NCI-H510A treated with DMSO at 0.1 percent for 48 hours (cell line): ENCODE data around the gene PLXDC2.
A peak's percentile ranks its signal among the peaks of the same experiment; 100 is the strongest.

Experiments used
- DNase-seq: peaks from one replicate; lab custom pipeline; 2025; lab: John Stamatoyannopoulos, UW

The PLXDC2 gene

DNA sequence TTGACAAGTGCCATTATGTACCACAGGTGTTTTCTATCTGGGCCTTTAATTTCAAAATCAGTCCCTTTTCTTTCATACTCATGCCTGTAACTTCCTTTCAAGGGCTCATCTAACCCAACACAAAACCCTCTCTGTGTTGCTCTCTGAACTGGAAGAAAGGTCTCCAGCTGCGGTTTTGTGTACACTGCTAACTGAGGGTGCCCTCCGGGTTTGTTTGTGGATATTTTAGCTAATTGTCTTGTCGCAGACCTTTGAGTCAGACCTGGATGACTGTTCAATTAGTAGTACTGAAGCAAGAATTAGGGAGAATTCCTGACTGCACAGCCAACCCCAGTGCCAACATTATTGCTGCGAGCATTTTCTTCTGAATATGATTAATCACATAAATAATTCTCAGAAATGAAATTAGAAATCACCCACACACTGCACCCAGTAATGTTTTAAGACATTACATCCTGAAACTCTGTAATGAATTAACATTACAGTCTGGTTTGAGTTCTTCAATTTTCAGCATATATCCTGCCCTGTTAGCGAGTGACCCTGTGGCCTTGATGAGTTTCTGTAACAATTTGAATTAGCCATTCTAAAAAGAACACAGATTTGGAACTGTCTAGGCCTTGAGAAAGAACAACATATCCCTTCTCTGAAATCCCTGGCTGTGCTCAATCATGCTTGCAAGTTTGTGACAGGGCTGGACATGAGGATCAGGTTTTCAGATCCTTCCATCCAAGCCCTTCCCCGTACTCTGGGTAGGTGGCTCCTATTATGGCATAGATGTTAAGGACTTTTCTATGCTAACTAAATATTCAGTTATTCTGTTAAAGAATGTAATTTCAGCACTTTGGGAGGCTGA lies 460.1 kb downstream of the PLXDC2 start:
- peak; percentile 18 for DNase-seq

DNA sequence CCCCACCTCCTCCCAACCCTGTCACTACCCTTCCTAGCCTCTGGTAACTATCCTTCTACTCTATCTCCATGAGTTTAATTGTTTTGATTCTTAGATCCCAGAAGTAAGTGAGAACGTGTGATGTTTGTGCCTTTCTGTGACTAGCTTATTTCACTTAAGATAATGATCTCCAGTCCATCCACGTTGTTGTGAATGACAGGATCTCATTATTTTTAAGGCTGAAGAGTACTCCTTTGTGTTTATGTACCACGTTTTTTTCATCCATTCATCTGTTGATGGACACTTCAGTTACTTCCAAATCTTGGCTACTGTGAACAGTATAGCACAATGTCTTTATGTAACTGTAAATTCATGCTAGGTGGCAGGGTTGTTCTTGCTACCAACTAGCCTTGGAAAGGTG lies 461.6 kb downstream of the PLXDC2 start:
- DNase-seq = no peak

DNA sequence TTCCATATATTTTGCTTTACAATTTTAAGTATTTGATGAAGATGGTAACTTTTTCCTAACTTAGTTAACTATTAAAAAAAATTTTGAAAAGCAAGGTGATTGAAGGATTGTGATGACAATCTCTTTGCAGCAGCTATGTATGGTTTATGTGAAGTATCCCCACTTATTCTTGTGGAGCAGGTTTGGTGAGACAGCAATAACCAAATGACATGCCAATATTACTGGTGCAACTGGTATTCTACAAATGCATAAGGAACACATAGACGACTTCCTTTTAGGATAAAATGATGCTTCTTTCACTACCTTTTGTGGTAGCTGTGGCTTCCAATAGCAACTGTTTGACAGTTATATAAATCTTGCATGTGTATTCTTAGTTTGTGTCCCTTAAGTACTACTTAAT lies 465.3 kb downstream of the PLXDC2 start:
- DNase-seq = no peak

DNA sequence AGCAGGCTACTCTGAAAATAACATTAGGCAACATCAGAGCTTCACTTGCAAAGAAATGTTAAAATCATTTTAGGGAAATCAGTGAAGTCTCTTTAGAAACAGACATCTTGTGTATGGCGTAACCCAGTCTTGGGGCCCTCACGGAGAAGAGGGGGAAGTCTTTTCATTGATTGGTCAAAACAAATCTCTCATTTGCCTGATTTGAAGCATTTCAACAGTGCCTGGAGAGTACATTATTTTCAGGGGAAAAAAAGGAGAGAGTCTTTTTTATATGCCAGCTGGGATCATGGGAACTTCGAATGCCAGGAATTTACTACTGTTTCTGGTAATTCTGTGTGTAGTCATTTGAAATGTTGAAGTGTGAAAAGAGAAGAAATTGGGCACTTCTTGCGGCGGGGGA lies 471.4 kb downstream of the PLXDC2 start:
- no peak for DNase-seq

DNA sequence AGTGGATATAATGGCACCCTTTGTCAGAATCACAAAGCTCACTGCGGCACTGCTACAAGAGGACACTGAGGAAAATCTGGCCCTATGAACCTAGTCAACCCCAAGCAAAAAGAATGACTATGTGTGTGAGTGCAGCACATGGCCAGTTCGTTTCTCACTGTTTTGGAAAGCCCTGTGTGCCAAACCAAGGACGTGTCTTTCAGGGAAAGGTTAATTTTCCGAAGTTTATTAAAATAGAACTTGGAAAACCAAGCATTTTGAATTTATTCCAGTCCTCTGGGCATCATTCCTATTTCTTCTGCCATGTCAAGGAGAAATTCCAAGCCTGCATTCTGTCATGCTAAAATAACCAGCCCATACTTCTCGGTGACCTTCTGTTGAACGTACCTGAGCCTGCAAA lies 471.8 kb downstream of the PLXDC2 start:
- no peak for DNase-seq

DNA sequence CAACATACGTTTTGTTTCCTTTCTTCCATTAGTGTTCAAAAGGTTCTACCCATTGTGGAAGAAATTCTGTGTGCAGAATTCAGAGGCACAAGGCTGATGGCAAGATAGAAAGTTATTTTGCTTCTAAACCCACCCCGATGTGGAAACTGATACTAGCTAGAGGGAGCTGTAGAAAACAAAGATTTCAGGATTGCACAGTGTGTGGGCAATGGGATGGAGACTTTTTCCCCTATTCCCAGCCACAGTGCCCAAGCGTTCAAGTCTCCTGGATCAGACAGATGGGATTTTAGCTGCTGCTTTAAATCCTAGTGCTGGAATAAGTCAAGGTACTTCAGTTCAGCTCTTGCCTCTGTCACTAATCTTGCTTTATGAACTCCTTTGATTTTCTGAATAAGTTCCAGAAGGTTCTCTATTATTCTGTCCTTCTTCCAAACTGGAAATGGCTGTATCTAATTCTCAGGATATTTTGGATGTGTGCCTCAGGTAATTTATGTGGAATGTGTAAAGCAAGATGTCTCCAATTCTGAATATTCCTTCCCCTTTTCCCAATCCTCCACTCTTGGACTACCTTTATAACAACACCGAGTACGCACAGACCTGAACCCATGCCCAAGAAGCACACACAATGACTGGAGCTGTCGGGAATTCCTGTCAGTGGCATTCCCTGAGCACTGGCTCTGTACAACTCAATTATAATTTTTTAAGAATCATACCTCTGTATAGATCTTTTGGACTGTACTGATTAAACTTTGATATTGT lies 473.0 kb downstream of the PLXDC2 start:
- DNase-seq = no peak

DNA sequence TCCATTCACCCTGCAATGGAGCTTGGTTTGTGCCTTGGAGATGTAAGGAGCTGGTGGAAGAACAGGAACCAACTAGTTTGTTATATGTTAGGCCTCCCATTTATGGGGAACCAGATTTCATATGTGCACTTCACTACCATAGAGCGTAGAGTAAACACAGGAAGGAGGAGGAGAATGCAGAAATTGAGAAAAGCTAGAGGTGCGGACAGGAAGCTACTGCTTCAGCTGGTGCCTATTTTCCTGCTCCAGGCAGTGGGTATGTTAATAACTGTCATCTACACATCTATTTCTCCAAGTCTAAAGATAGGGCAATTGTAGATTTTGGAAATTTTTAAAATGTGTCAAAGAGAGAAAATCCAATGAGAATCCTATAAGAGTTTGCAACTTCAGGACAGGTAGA lies 482.2 kb downstream of the PLXDC2 start:
- DNase-seq = no peak

DNA sequence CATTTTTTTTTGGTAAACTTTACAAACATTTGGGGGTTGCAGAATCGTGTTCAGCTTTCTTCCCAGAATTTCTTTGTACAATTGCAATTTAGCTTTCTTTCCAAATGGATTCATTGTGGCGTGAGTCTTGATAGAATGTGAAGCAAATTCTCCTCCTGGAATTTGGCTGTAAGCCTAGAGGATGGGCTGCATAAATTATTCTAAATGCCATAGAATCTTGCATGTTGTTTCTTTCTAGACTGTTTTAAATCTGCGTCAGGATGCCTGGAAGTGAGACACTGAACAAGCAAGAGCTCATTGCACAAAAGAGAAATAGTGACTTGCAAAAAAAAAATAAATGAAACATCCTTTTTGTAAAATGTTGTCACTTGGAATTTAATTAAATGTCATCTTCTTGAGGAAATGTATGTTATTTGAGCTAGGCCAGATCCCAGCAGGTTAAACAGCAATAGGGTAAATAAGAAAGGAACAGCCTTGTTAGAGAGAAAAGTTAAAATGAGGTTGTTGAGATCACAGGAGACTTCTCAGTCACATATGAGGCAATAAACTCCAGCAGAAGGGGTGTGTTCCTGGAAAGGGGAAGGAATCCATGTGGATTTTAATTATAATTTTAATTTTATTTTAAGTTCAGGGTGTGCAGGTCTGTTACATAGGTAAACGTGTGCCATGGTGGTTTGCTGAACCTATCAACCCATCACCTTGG lies 483.0 kb downstream of the PLXDC2 start:
- no peak for DNase-seq

DNA sequence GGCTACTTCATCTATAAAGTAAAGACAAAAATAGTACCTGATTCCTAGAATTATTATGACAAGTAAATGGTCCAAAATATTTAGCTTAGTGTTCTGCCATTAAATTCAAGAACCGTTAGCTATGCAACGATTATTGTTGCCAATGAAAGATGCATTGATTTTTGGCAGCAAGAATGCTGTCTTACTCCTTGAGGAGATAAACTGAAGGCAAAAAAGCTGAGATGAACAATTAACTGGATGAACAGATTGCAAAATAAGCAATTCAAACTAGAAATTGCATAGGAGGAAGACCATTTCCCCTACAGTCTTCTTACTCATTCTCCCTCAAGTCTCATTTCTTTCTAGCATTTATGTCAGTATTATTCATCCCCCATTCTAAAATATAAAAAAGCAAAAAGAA lies 484.5 kb downstream of the PLXDC2 start:
- no peak for DNase-seq

DNA sequence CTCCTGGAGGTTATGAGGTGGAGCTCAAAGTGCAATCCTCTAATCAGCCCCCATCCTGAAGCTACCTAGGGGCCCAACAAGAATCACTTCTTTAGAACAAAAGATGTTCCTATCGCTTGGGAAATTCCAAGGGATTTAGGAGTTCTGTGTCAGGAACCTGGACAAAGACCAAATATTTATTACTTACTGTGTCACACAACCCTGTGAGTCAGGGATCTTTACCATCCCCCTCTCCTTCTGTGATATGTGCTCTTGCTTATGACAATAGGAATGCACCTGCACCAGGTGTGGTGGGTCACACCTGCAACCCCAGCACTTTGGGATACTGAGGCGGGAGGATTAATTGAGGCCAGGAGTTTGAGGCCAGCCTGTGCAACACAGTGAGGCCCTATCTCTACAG lies 485.8 kb downstream of the PLXDC2 start:
- DNase-seq = no peak

DNA sequence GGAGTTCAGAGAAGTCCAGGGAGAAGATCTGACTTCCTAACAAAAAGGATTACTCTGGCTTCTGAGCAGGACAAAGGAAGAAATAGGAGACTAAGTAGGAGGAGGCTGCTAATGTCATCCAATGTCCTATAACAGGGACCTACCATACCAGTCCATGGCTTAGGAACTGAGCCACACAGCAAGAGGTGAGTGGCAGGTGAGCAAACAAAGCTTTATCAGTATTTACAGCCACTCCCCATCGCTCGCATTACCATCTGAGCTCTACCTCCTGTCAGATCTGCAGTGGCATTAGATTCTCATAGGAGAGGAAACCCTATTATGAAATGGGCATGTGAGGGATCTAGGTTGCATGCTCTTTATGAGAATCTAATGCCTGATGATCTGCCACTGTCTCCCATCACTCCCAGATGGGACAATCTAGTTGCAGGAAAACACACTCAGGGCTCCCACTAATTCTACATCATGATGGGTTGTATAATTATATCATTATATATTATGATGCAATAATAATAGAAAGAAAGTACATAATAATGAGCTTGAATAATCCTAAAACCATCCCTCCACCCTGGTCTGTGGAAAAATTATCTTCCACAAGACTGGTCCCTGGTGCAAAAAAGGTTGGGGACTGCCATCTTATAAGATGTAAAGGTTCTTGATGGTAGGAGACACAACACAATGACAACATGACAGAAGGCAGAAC lies 487.4 kb downstream of the PLXDC2 start:
- DNase-seq = peak; percentile 65

DNA sequence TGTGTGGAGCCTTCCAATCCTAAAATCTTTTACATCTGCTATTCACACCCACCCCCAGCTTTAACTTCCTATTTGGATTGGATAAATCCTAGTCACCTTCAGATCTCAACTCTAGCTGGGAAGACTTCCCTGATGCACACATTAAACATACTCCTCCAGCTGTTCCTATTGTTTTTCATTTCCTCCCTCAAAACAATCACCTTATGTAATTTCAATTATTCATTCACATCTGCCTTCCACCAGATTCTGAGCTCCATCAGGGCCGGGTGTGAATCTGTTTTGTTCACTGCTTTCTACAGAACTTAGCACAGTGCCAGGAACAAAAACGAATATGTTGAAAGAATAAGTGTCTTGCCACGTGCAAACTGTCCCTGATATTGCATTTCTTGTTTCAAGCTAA lies 497.4 kb downstream of the PLXDC2 start:
- DNase-seq = no peak

DNA sequence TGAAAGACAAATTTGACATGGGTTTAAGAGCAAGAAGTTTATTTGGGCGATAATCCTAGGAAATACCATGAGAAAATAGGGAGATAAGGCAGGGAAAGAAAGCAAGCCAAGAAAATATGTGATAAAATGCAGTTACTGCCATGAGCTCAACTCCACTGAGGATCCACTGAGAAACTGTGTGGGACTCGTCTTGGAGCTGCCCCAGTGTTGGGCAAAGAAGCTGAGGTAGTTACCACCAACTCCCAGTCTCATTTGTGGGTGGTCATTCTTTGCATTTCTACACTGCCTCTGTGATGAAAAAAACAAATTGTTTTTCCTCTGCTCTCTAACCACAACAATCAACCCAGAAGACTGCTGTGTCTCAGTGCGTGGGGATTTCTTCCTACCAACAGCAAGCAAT lies 498.2 kb downstream of the PLXDC2 start:
- DNase-seq = no peak

DNA sequence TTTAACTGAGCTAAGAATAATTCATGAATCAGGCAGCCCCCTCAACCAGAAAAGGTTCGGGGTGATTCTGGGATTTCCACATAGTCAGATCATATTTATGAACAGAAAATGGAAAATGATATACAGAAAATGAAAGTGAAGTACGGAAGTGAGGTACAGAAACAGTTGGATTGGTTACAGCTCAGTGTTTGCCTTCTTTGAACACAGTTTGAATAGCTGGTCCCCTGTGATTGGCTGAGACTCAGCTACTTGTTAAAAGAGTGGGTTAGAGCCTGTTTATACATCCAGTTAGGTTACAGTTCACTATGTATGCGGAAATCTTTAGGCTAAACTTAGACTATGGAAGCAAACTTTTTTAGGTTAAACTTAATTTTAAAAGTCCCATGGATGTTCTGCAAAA lies 511.7 kb downstream of the PLXDC2 start:
- no peak for DNase-seq

DNA sequence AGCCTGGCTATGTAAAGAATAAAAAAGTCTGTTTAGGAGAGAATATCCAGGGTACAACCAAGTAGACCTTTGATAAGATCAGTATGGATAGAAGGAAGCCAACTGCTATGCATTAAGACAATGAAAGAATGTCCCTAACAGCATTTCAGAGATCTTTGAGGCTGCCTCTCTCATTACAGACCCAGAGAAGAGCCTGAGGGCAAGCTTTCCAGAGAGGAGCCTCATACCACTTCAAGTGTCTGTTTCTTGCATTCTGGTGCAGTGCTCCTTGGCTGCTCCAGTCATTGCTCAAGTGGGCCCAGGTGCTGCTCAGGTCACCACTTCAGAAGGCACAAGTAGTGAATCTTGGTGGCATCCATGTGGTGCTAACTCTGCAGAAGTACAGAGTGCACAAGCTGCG lies 514.0 kb downstream of the PLXDC2 start:
- no peak for DNase-seq

DNA sequence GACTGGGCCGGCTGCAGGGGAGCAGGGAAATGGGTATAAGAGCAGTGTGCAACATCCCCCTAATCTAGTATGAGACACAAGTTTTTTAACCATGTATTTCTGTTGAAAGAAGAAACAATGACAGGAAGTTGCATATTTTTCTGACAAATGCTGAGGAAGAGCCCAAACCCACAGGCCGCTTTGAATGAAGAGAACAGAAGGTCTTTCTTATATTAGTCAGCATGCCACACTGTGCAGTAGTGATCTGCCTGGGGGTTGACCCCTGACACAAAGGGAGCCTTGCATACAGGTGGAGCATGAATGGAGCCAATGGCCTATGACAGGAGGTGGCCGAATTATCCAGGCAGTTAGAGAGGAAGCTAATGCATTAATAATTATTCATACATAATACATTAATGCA lies 518.3 kb downstream of the PLXDC2 start:
- no peak for DNase-seq
